Gastrocnemius medialis (tissue), 4 donors: ENCODE results near the gene ATPAF1. TPM values are rescaled to one million over a fixed set of nuclear protein-coding genes. Genes with fewer than 3 reads are reported as not detected.

ENCODE experiments used
- ATAC-seq, 2 donors: fragments of 150-250 bp; one replicate each; pipeline ENCODE4 v1.9.1; 2016
- DNase-seq, 2 donors: peaks; one replicate each; pipeline ENCODE4 v3.0.0-alpha.2; 2019
- H3K27ac ChIP-seq, 4 donors: fragments of 200-600 bp; sonication (generic); 1 replicate in 1 of 4; 2 replicates in 3 of 4; pipeline ENCODE4 v1.5.1; 2016 to 2018; ENCODE audit warnings: mild to moderate bottlenecking in 2 of 4, moderate library complexity in 1 of 4
- H3K27me3 ChIP-seq, 3 donors: fragments of 200-600 bp; sonication (generic) in 2 of 3; 1 replicate in 1 of 3; 2 replicates in 2 of 3; pipeline versions ENCODE4 v1.5.1 to v1.6.0; 2016 to 2019; ENCODE audit warnings: mild to moderate bottlenecking in 1 of 3, moderate library complexity in 1 of 3
- H3K36me3 ChIP-seq, 2 donors: fragments of 200-600 bp; sonication (generic) in 1 of 2; one replicate each; pipeline ENCODE4 v1.5.1; 2017 to 2018
- H3K4me1 ChIP-seq, 2 donors: fragments of 200-600 bp; sonication (generic) in 1 of 2; one replicate each; pipeline ENCODE4 v1.5.1; 2016 to 2017; ENCODE audit warnings: mild to moderate bottlenecking in 2 of 2
- H3K4me3 ChIP-seq, 4 donors: fragments of 200-600 bp; sonication (generic) in 3 of 4; 1 replicate in 1 of 4; 2 replicates in 3 of 4; pipeline ENCODE4 v1.5.1; 2016 to 2019; ENCODE audit warnings: mild to moderate bottlenecking in 2 of 4
- H3K9me3 ChIP-seq, 3 donors: fragments of 200-600 bp; sonication (generic) in 2 of 3; 1 replicate in 1 of 3; 2 replicates in 2 of 3; pipeline ENCODE4 v1.5.1; 2016 to 2019
- CTCF ChIP-seq, 5 experiments: fragments of 450-650 bp in 3 of 5; fragments of 200-600 bp in 2 of 5; sonication (generic) in 2 of 5; IDR thresholded peaks in 4 of 5; conservative IDR thresholded peaks in 1 of 5; 1 replicate in 4 of 5; 2 replicates in 1 of 5; pipeline ENCODE4 v1.5.1; 2016 to 2019; ENCODE audit warnings: antibody characterized with exemption in 5 of 5, mild to moderate bottlenecking in 3 of 5, moderate library complexity in 3 of 5
- POLR2A ChIP-seq, 2 donors: fragments of 450-650 bp; IDR thresholded peaks; one replicate each; pipeline ENCODE4 v1.6.1; 2017; ENCODE audit warnings: antibody characterized with exemption in 2 of 2, mild to moderate bottlenecking in 2 of 2, moderate library complexity in 2 of 2
- in situ Hi-C, 4 donors: fragments of 200-750 bp; cut with MboI; loops; one replicate each; pipeline versions ENCODE4 v1.15.0 to v1.8.0; 2017; ENCODE audit warnings: low sequenced_read_pairs in 4 of 4
- intact Hi-C: fragments of 100-400 bp; cut with DNase I; formaldehyde crosslinking; loops from one replicate; pipeline ENCODE4 v1.15.1; 2023; ENCODE audit warnings: low total_unique reads
- total RNA-seq, 4 donors: library from RNA; depleted of rRNA; stranded (reverse); fragments of >200 nt; gene quantifications; one replicate each; pipeline versions ENCODE4 v1.1.0 to v1.2.3, GENCODE V29; 2016

The ATPAF1 gene
- total RNA-seq, 4 donors from 2014 or later, result 76.6 to 173 (median 135) TPM

- intact Hi-C loops (no loop called here), in situ Hi-C loops (no loop called here)
- no peak overlapping the region for H3K4me3 ChIP-seq
- H3K9me3 ChIP-seq, result no peaks in the 10 kb centered on the region
- DNase-seq (no peak), ATAC-seq (no peak)
- H3K27me3 ChIP-seq, result no peaks in the 10 kb centered on the region
- H3K36me3 ChIP-seq, result peaks cover 4 to 64% of the 10 kb centered on the region in 2 donors
- H3K4me1 ChIP-seq, result no peaks in the 10 kb centered on the region
- no peak for TF ChIP-seq POLR2A (IDR thresholded peaks at IDR 0.05)
- TF ChIP-seq CTCF (IDR thresholded peaks at IDR 0.05 in 4 of 5, conservative IDR thresholded peaks at IDR 0.05 in 1 of 5), result no peak
- no peak overlapping the region for H3K27ac ChIP-seq
Measured at GRCh38 chr1:46677339-46677738, 9.2 kb upstream of the ATPAF1 start.

DNA sequence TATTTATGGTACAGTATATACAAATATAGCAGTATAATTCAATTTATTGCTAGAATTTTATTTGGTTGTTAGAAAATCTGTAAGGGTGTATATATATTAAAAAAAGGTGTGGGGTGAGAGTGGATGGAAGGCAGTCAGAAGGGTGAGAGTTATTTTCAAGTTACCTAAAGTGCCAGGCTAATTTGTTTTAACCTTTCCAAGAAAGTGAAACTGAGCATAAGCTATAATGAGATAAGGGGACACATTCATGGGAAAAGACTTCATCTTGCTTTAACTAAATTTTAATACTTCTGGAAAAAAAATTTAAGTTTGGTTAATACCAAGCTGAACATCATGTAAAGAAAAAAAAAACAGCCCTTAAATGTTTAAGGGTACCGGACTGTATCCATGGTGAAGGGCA, 8.4 kb upstream of the ATPAF1 start:
- DNase-seq, result no peak
- Histone ChIP-seq H3K4me3 (no peak overlapping the region), H3K4me1 (no peaks in the 10 kb centered on the region), H3K9me3 (no peaks in the 10 kb centered on the region), H3K27me3 (no peaks in the 10 kb centered on the region), H3K36me3 (peaks cover 4 to 56% of the 10 kb centered on the region in 2 donors), H3K27ac (no peak overlapping the region)
- in situ Hi-C loops (no loop called here), intact Hi-C loops (no loop called here)
- TF ChIP-seq POLR2A (IDR thresholded peaks at IDR 0.05) (no peak), CTCF (IDR thresholded peaks at IDR 0.05 in 4 of 5, conservative IDR thresholded peaks at IDR 0.05 in 1 of 5) (no peak)
- ATAC-seq, result no peak

DNA sequence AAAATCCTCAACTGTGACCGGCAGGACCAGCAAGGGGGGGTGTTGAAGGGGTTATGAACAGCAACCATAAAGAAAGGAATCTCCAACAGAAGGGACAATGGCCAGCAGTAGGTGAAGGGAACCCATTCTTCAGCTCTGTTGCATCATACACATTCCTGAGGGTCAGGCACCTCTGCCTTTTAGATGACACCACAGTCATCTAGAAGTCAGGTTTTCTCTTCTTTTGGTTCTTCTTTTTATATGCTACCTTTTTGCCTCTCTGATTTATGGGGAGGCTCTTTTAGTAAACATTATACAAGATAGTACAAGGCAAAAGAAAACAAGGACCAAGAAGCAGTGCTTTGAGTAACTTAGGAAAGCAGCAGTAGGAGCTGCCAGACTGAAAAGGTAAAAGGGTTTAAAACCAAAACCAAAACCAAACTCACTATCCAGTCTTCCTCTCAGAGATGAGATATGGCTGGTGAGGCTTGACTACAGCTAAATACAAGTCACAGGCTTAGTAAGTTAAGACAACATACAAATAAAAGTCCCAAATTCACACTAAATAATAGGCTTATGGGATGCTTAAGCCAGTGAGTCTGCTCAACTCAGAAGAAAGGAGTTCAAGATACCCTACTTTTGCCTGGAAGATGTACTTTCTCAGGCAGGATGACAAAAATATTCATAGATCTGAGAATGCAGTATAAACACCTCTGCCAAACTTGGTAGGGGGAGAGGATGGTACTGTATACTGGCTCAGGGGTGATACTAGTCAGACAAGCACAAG, 7.6 kb upstream of the ATPAF1 start:
- TF ChIP-seq POLR2A (IDR thresholded peaks at IDR 0.05) (no peak), CTCF (IDR thresholded peaks at IDR 0.05 in 4 of 5, conservative IDR thresholded peaks at IDR 0.05 in 1 of 5) (no peak)
- intact Hi-C loops (no loop called here), in situ Hi-C loops (no loop called here)
- Histone ChIP-seq H3K27me3 (no peaks in the 10 kb centered on the region), H3K9me3 (no peaks in the 10 kb centered on the region), H3K4me1 (no peaks in the 10 kb centered on the region), H3K4me3 (no peak overlapping the region), H3K36me3 (peaks cover 4 to 48% of the 10 kb centered on the region in 2 donors), H3K27ac (no peak overlapping the region)
- ATAC-seq (no peak), DNase-seq (no peak)

- DNase-seq (no peak), ATAC-seq (no peak)
- in situ Hi-C loops (no loop called here), intact Hi-C loops (no loop called here)
- Histone ChIP-seq H3K27ac (no peak overlapping the region), H3K4me3 (no peak overlapping the region), H3K27me3 (no peaks in the 10 kb centered on the region), H3K36me3 (peaks cover 0 to 38% of the 10 kb centered on the region in 2 donors), H3K4me1 (peaks cover 0 to 2% of the 10 kb centered on the region in 2 donors), H3K9me3 (no peaks in the 10 kb centered on the region)
- TF ChIP-seq CTCF (IDR thresholded peaks at IDR 0.05 in 4 of 5, conservative IDR thresholded peaks at IDR 0.05 in 1 of 5) (no peak), POLR2A (IDR thresholded peaks at IDR 0.05) (no peak)
Measured at GRCh38 chr1:46673749-46674182, 5.6 kb upstream of the ATPAF1 start.
